Measurements from ENCODE around the gene TSPYL1. TPM values are rescaled to one million over a fixed set of nuclear protein-coding genes. Genes with fewer than 3 reads are reported as not detected.

TSPYL1 gene
- total RNA-seq, 2 donors from 2014 or later = 73.4 to 80.6 TPM

- no peaks in the 10 kb centered on the region for H3K9me3 ChIP-seq (ENCODE audit: control insufficient read depth, low read length)
Observed at GRCh38 chr6:116304538-116305097, 24.9 kb upstream of the TSPYL1 start.

GRCh38 chr6:116301104-116301503 lies 21.4 kb upstream of the TSPYL1 start:
- peaks cover 13% of the 10 kb centered on the region for H3K9me3 Mint-ChIP-seq
- TF ChIP-seq, protein P1, sequence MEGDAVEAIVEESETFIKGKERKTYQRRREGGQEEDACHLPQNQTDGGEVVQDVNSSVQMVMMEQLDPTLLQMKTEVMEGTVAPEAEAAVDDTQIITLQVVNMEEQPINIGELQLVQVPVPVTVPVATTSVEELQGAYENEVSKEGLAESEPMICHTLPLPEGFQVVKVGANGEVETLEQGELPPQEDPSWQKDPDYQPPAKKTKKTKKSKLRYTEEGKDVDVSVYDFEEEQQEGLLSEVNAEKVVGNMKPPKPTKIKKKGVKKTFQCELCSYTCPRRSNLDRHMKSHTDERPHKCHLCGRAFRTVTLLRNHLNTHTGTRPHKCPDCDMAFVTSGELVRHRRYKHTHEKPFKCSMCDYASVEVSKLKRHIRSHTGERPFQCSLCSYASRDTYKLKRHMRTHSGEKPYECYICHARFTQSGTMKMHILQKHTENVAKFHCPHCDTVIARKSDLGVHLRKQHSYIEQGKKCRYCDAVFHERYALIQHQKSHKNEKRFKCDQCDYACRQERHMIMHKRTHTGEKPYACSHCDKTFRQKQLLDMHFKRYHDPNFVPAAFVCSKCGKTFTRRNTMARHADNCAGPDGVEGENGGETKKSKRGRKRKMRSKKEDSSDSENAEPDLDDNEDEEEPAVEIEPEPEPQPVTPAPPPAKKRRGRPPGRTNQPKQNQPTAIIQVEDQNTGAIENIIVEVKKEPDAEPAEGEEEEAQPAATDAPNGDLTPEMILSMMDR (conservative IDR thresholded peaks at IDR 0.05) = no peak
- WGBS, 2 experiments (ENCODE audit: insufficient coverage in 1 of 2, insufficient read length in 1 of 2) = 89 to 92% methylated on average over 2 to 3 of the region's 3 CpGs

More at GRCh38 chr6:116304538-116305097, 24.9 kb upstream of the TSPYL1 start:
- H3K4me3 ChIP-seq (ENCODE audit: low read length) = no peak overlapping the region
- H3K27ac ChIP-seq (ENCODE audit: low read depth, low read length) = no peak overlapping the region
- H3K9ac ChIP-seq (ENCODE audit: extremely low read depth, low read length, poor library complexity, severe bottlenecking) = no peak overlapping the region
- DNase-seq = no peak
- no peaks in the 10 kb centered on the region for H3K36me3 ChIP-seq (ENCODE audit: control insufficient read depth, insufficient read depth, low read length)
- peaks cover 4% of the 10 kb centered on the region for H3K9me3 Mint-ChIP-seq
- H3K27ac Mint-ChIP-seq = no peak overlapping the region
- peaks cover 8% of the 10 kb centered on the region for H3K4me1 Mint-ChIP-seq
- no peaks in the 10 kb centered on the region for H3K4me1 ChIP-seq (ENCODE audit: control insufficient read depth, insufficient read depth, low read length)
- no peaks in the 10 kb centered on the region for H3K36me3 Mint-ChIP-seq (ENCODE audit: low read depth)
- H3K27me3 Mint-ChIP-seq (ENCODE audit: insufficient read depth) = no peaks in the 10 kb centered on the region
- H3K27me3 ChIP-seq (ENCODE audit: control insufficient read depth, insufficient read depth, low read length, poor library complexity, severe bottlenecking) = no peaks in the 10 kb centered on the region
- H3K4me3 Mint-ChIP-seq = no peak overlapping the region
- TF ChIP-seq, protein P1 (conservative IDR thresholded peaks at IDR 0.05) = no peak

DNA sequence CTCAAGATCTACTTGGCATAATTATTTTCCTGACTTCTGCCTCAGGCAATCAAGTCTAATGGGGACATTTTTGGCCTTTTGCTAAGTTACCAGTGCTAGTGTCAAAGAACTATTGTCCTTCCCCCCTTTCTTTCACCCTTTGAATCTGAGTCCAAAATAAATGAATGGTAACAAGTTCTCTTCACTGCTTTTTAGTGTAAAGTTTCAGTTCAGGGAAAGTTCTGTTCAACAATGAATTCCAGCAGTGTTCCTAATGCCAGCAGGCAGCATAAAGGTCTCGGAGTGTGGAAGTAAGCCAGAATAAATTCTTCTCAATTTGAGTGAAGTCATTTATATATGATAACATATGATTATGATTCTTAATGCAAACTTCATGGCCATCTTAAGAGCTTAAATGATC lies 20.8 kb upstream of the TSPYL1 start:
- H3K9me3 Mint-ChIP-seq = peaks cover 13% of the 10 kb centered on the region
- no peak overlapping the region for H3K4me3 Mint-ChIP-seq
- H3K9ac ChIP-seq (ENCODE audit: extremely low read depth, low read length, poor library complexity, severe bottlenecking) = no peak overlapping the region
- H3K27me3 ChIP-seq (ENCODE audit: control insufficient read depth, insufficient read depth, low read length, poor library complexity, severe bottlenecking) = no peaks in the 10 kb centered on the region
- WGBS, 2 experiments (ENCODE audit: insufficient coverage in 1 of 2, insufficient read length in 1 of 2) = 92% methylated on average over 1 of the region's 1 CpG; no CpG with 5 or more reads in 1 of the 2 experiments
- DNase-seq = no peak
- H3K9me3 ChIP-seq (ENCODE audit: control insufficient read depth, low read length) = peaks cover 15% of the 10 kb centered on the region
- no peaks in the 10 kb centered on the region for H3K36me3 Mint-ChIP-seq (ENCODE audit: low read depth)
- peaks cover 8% of the 10 kb centered on the region for H3K4me1 Mint-ChIP-seq
- H3K36me3 ChIP-seq (ENCODE audit: control insufficient read depth, insufficient read depth, low read length) = no peaks in the 10 kb centered on the region
- H3K4me3 ChIP-seq (ENCODE audit: low read length) = no peak overlapping the region
- H3K27ac Mint-ChIP-seq = no peak overlapping the region
- no peaks in the 10 kb centered on the region for H3K4me1 ChIP-seq (ENCODE audit: control insufficient read depth, insufficient read depth, low read length)
- TF ChIP-seq, protein P1 (conservative IDR thresholded peaks at IDR 0.05) = no peak
- no peaks in the 10 kb centered on the region for H3K27me3 Mint-ChIP-seq (ENCODE audit: insufficient read depth)
- no peak overlapping the region for H3K27ac ChIP-seq (ENCODE audit: low read depth, low read length)

More at GRCh38 chr6:116301104-116301503, 21.4 kb upstream of the TSPYL1 start:
- H3K27me3 Mint-ChIP-seq (ENCODE audit: insufficient read depth) = no peaks in the 10 kb centered on the region
- Histone ChIP-seq H3K4me1 (ENCODE audit: control insufficient read depth, insufficient read depth, low read length) (no peaks in the 10 kb centered on the region), H3K4me3 (ENCODE audit: low read length) (no peak overlapping the region), H3K27me3 (ENCODE audit: control insufficient read depth, insufficient read depth, low read length, poor library complexity, severe bottlenecking) (no peaks in the 10 kb centered on the region), H3K27ac (ENCODE audit: low read depth, low read length) (no peak overlapping the region), H3K9me3 (ENCODE audit: control insufficient read depth, low read length) (peaks cover 15% of the 10 kb centered on the region), H3K36me3 (ENCODE audit: control insufficient read depth, insufficient read depth, low read length) (no peaks in the 10 kb centered on the region), H3K9ac (ENCODE audit: extremely low read depth, low read length, poor library complexity, severe bottlenecking) (no peak overlapping the region)
- peaks cover 8% of the 10 kb centered on the region for H3K4me1 Mint-ChIP-seq
- no peak overlapping the region for H3K4me3 Mint-ChIP-seq
- no peak for DNase-seq
- no peak overlapping the region for H3K27ac Mint-ChIP-seq
- H3K36me3 Mint-ChIP-seq (ENCODE audit: low read depth) = no peaks in the 10 kb centered on the region

All from endodermal cell (in vitro differentiated cells).